Testis (tissue), 2 donors: ENCODE measurements around the gene KCNQ5.

Experiments
- POLR2A ChIP-seq: fragments of 450-650 bp; IDR thresholded peaks from one replicate; pipeline ENCODE4 v1.6.1; 2017; ENCODE audit warnings: antibody characterized with exemption, mild to moderate bottlenecking, moderate library complexity
- TF ChIP-seq, protein P1 (sequence below), 3 experiments: fragments of 450-650 bp in 2 of 3; fragments of 200-600 bp in 1 of 3; sonication (generic) in 1 of 3; IDR thresholded peaks; one replicate each; pipeline ENCODE4 v1.5.1; 2016 to 2019; ENCODE audit warnings: antibody characterized with exemption in 3 of 3, mild to moderate bottlenecking in 2 of 3, moderate library complexity in 1 of 3

DNA sequence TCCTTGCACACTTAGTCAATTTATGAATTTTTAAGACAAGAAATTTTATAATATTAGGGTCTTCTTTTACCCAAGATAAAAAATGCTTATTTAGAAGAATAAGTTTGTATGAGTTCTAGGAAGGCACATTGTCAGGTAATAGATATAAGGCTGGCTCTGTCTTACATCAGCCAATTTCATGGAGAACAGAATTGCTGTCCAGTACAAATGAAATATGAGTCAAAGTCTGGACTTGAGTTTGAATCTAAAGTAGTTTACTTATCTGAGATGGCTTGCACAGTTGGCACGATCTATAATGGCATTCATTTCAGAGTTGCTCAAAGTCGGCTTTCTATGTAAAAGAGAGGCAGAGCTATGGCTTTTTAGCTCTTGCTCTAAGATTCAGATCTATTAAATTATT, 228.2 kb downstream of the KCNQ5 start:
- TF ChIP-seq, protein P1, sequence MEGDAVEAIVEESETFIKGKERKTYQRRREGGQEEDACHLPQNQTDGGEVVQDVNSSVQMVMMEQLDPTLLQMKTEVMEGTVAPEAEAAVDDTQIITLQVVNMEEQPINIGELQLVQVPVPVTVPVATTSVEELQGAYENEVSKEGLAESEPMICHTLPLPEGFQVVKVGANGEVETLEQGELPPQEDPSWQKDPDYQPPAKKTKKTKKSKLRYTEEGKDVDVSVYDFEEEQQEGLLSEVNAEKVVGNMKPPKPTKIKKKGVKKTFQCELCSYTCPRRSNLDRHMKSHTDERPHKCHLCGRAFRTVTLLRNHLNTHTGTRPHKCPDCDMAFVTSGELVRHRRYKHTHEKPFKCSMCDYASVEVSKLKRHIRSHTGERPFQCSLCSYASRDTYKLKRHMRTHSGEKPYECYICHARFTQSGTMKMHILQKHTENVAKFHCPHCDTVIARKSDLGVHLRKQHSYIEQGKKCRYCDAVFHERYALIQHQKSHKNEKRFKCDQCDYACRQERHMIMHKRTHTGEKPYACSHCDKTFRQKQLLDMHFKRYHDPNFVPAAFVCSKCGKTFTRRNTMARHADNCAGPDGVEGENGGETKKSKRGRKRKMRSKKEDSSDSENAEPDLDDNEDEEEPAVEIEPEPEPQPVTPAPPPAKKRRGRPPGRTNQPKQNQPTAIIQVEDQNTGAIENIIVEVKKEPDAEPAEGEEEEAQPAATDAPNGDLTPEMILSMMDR (IDR thresholded peaks at IDR 0.05) = no peak
- no peak for TF ChIP-seq POLR2A
